ENCODE data around the gene SLC7A6.

DNA sequence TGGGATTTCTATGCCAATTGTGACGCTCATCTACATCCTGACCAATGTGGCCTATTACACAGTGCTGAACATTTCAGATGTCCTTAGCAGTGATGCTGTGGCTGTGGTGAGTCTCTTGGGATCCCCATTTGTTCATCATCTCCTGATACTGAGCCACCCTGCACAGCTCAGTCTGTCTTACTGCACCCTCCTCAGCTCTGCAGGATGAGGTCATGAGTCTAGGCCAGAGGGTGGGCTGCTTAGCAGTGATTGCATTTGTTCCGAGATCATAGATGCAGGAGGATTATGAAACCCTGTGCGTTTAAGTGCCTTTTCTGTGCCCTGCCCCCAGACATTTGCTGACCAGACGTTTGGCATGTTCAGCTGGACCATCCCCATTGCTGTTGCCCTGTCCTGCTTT is 26.9 kb downstream of the SLC7A6 start:
- TF ChIP-seq CTCF (IDR thresholded peaks at IDR 0.05; ENCODE audit: low read length) (no peak), EZH2 (IDR thresholded peaks at IDR 0.05; ENCODE audit: borderline replicate concordance, low read length) (no peak)

Measured in OCI-LY1 (cell line).